ENCODE data around the gene COX7B2.
A peak's percentile ranks its signal among the peaks of the same experiment; 100 is the strongest.

The COX7B2 gene, protein sequence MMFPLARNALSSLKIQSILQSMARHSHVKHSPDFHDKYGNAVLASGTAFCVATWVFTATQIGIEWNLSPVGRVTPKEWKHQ

DNA sequence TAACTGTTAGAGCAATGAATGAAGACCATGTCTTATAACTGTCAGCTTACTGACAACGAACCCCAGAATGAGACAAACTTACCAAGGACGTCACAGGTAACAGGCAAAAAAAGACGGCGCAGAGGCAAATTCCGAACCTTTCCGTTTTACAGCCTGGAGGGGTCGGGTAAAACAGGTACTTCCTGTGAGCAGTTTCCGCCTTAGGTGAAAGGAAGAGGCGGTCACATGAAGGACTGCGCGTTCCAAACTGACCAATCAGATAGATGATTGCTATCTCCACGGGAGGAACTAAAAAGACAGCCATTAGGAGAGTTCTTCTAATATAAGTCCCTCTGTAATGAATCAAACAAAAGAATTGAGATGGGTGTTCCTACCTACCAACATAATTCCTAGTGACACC, at the start of gene COX7B2:
TSS of gene COX7B2 (minus strand) at position 168 of the 400 bp plus-strand sequence. CDS start 174,053 bp downstream, outside the sequence.
- no peak for DNase-seq (ENCODE audit: low read depth)

GRCh38 chr4:46956451-46956850, 47.4 kb upstream of the COX7B2 start:
- no peak for DNase-seq (ENCODE audit: low read depth)

GRCh38 chr4:46955601-46956000, 46.6 kb upstream of the COX7B2 start:
- no peak for DNase-seq (ENCODE audit: low read depth)

DNA sequence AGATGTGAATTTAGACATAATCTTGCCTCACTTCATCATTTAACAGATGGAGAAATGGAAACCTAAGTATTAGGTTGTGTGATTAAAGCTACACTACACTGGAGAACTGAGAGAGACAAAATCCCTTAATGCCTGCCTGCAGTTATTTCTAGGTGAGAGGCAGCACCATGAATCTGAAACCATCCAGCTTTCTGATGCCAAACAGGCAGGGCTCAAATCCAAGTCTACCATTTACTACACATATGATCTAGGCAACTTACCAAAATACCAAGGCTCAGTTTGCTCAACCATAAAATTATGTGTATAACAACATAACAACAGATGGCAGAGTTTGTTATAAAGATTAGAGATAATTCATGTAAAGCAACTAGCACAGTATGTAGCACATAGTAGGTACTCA, 45.6 kb upstream of the COX7B2 start:
- no peak for DNase-seq (ENCODE audit: low read depth)

DNA sequence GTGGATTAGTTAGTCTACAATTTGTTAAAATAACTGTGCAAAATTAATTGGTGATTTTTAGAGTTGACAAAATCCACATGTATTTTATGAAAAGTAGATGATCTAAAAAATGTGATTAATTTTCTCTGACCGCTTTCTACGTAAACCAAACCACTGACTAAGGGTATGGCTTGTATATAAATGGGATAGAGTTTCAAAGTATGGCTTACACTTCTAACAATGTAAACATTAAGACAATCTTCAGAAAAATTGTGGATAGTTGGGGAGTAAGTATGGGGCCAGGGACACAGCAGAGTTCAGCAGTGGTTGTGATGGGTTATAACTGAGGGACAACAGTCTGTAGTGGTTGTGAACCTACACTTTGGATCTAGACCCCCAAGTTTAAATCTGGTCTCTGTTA, 44.5 kb upstream of the COX7B2 start:
- no peak for DNase-seq (ENCODE audit: low read depth)

DNA sequence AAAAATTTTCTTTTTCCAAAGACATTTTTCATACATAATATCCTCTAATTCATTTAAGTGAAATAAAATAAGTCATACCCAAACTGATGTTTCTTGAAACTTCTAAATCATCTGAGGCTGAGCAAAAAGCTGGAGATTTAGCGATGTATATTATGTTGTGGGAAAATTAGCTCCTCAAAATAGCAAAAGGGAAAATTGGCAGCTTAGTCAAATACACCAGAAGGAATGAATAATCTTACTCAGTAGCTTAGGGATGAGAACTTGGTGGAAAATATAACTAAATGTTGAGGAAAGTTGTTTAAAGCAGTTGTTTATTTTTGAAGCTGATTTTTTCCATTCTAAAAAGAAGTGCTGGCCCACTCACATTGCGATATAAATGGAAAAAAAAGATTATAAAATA, 43.4 kb upstream of the COX7B2 start:
- DNase-seq (ENCODE audit: low read depth): no peak

- no peak for DNase-seq (ENCODE audit: low read depth)
Observed at GRCh38 chr4:46950826-46951225, 41.8 kb upstream of the COX7B2 start.

- no peak for DNase-seq (ENCODE audit: low read depth)
Observed at GRCh38 chr4:46949822-46950221, 40.8 kb upstream of the COX7B2 start.

GRCh38 chr4:46947541-46947940, 38.5 kb upstream of the COX7B2 start:
- no peak for DNase-seq (ENCODE audit: low read depth)

GRCh38 chr4:46946919-46947536, 38.0 kb upstream of the COX7B2 start:
- DNase-seq (ENCODE audit: low read depth): no peak

DNA sequence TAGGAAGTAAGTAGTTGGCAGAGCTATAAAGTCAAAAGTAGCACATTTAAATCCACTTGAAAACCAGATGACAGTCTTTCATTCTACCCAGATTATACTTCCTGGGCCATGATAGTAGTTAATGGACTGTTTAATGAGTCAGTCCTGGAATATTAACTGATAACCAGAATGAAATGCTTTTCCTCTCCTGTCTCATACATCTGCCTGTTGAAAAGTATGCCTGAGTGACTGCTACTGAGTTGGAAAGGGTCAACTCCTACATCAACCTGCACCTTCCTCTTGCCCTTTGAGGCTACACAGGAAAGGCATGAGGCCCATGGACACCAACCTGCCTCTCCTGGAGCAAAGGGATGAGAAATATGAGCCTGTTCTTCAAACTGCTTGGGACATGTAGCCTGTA, 36.0 kb upstream of the COX7B2 start:
- DNase-seq (ENCODE audit: low read depth): no peak

GRCh38 chr4:46944345-46944744, 35.3 kb upstream of the COX7B2 start:
- DNase-seq (ENCODE audit: low read depth): no peak

DNA sequence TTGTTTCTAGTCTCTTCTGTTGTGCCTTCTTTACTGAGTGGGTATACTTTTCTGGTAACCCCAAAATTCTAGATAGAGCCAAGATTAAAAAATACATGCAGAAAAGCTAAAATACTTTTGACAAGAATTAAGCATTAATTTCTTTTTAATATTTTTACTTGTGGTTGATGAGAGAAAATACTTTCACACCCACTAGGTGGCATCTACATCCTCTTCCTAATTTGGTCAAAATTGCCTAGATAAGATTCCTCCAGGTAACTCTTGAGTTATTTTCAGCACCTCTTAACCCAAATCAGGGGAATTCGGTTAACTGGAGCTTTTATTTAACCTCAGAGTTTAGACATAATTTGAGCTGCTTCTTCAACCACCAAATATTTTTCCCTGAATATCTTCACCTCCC, 28.4 kb upstream of the COX7B2 start:
- DNase-seq (ENCODE audit: low read depth): peak; percentile 10

- DNase-seq (ENCODE audit: low read depth): no peak
Observed at GRCh38 chr4:46934726-46935125, 25.7 kb upstream of the COX7B2 start.

DNA sequence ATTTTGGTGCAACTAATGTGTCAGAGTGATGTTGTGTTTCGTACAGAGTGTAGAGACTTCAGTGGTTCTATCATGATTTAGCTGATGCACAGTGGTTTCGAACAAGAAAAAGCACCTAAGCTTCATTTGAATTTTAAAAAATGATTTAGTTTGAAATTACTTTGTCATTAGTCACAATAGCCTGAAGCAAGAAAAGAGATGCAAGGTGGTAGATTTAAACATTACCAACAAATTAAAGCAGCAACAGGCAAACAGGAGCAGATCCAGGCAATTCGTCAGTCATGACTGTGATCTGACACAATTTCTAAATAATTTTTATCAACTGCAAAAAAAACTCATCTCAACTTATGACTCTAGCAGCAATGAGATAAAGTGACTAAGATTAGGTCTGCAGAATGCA, 24.6 kb upstream of the COX7B2 start:
- DNase-seq (ENCODE audit: low read depth): no peak

- DNase-seq (ENCODE audit: low read depth): peak; percentile 47
Observed at GRCh38 chr4:46931981-46932380, 22.9 kb upstream of the COX7B2 start.

DNA sequence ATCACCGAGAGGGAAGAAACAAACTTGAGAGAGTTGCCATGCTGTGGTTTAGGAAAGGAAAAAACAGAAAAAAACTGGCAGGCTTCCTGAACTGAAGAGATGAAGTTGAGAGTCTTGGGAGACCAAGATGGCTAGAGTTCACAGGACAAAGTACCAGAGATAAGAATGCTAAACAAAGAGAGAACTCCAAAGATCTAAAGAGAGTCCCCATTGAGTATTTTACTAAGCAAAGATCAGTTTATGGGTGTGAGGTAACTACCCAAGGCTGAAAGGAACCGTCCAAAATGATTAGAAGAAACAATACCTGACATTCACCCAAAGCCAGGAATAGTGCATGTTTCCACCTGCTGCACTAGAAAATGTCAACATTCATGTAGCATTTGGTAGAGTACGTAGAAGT, 21.8 kb upstream of the COX7B2 start:
- no peak for DNase-seq (ENCODE audit: low read depth)

GRCh38 chr4:46927201-46927600, 18.2 kb upstream of the COX7B2 start:
- DNase-seq (ENCODE audit: low read depth): no peak

DNA sequence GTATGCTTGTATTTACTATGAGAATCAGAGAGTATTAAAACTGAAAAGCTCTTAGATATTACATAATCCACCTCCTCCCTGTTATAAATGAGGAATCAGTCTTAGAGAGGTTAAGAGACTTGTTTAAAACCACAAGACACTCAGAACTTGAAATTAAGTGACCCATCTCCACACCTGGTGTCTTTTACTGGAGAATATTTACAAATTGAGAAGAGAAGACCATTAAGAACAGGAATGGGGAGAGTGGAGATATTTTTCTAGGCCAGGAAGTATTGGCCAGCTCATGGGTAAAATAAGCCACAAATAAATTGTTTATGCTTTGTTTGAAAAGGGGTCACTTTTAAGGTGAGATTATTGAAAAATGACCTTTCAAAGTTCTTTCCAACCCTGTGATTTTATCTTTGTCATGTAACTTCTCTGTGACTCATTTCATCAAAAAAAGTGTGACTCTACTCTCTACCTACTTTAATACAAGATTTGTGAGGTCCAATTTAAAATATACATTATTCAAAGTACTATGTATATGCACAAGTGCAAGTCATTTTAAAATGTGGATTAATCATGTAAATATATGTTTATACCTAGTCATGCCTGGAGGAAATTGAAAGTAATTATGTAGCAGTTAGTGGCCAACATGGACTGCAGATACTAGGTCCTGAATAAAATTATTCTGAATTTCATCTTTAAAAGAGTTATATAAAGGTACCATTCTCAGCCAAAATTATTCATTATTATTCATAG, 15.9 kb upstream of the COX7B2 start:
- DNase-seq (ENCODE audit: low read depth): no peak

- no peak for DNase-seq (ENCODE audit: low read depth)
Observed at GRCh38 chr4:46922205-46922604, 13.2 kb upstream of the COX7B2 start.

GRCh38 chr4:46908148-46908547, 897 bp downstream of the COX7B2 start:
- DNase-seq (ENCODE audit: low read depth): no peak

- DNase-seq (ENCODE audit: low read depth): no peak
Observed at GRCh38 chr4:46900082-46900481, 9.0 kb downstream of the COX7B2 start.

- no peak for DNase-seq (ENCODE audit: low read depth)
Observed at GRCh38 chr4:46894826-46895225, 14.2 kb downstream of the COX7B2 start.

- DNase-seq (ENCODE audit: low read depth): no peak
Observed at GRCh38 chr4:46890056-46890455, 19.0 kb downstream of the COX7B2 start.
